Measurements from ENCODE around the gene MTAP.

Gene MTAP

DNA sequence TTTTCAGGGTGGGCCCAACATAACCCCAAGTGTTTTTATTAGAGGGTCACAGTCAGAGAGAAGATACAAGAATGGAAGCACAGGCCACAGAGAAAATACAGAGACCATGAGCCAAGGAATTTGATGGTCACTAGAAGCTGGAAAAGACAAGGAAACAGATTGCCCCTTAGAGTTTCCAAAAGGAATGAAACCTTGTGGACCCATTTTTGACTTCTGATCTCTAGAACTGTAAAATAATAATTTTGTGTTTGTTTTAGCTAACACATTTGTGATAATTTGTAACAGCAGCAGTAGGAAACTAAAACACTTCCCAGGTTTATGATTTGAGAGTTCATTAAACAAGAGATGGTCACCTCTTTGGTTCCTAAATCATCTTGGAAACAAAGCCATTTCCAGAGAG is 169.9 kb downstream of the MTAP start:
- no peak for DNase-seq

DNA sequence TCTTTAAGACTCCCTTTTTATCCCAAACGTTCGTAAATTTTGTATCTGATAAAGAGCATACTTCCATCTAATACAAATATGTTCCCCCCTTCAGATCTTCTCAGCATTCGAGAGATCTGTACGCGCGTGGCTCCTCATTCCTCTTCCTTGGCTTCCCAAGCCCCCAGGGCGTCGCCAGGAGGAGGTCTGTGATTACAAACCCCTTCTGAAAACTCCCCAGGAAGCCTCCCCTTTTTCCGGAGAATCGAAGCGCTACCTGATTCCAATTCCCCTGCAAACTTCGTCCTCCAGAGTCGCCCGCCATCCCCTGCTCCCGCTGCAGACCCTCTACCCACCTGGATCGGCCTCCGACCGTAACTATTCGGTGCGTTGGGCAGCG is 171.9 kb downstream of the MTAP start:
- DNase-seq = peak; percentile 31

DNA sequence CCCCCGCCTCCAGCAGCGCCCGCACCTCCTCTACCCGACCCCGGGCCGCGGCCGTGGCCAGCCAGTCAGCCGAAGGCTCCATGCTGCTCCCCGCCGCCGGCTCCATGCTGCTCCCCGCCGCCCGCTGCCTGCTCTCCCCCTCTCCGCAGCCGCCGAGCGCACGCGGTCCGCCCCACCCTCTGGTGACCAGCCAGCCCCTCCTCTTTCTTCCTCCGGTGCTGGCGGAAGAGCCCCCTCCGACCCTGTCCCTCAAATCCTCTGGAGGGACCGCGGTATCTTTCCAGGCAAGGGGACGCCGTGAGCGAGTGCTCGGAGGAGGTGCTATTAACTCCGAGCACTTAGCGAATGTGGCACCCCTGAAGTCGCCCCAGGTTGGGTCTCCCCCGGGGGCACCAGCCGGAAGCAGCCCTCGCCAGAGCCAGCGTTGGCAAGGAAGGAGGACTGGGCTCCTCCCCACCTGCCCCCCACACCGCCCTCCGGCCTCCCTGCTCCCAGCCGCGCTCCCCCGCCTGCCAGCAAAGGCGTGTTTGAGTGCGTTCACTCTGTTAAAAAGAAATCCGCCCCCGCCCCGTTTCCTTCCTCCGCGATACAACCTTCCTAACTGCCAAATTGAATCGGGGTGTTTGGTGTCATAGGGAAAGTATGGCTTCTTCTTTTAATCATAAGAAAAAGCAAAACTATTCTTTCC is 172.4 kb downstream of the MTAP start:
- DNase-seq = peak; percentile 71

DNA sequence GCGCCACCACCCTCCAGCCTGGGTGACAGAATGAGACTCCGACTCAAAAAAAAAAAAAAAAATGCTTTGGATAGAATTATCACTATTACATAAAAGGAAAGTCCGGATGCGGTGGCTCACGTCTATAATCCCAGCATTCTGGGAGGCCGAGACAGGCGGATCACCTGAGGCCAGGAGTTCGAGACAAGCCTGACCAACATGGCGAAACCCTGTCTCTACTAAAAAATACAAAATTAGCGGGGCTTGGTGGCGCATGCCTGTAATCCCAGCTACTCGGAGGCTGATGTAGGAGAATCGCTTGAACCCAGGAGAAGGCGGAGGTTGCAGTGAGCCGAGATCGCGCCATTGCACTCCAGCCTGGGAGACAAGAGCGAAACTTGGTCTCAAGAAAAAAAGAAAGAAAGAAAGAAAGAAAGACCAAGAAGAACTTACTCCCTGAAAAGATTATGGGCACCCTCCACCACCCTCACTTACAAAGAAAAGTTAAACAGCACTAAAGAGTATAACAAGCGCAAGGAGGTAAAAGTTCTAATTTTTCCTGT is 174.0 kb downstream of the MTAP start:
- DNase-seq = no peak

DNA sequence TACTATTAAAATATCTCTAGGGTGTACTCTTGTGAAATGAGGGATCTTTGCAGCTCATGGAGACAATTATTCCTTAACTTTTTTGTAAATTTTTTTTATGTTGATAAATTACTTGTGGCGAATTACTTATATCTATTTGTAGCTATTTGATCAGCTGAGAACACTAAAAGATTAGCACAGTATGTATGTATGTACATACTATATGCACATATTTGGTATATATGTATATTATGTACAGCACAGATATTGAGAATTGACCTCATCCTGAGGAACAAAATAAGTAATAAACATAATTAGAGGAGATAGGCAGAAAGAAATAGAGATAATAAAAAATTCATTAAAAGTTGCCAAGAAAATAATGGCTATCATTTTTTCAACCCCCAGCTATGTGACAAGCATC is 180.0 kb downstream of the MTAP start:
- DNase-seq = no peak

DNA sequence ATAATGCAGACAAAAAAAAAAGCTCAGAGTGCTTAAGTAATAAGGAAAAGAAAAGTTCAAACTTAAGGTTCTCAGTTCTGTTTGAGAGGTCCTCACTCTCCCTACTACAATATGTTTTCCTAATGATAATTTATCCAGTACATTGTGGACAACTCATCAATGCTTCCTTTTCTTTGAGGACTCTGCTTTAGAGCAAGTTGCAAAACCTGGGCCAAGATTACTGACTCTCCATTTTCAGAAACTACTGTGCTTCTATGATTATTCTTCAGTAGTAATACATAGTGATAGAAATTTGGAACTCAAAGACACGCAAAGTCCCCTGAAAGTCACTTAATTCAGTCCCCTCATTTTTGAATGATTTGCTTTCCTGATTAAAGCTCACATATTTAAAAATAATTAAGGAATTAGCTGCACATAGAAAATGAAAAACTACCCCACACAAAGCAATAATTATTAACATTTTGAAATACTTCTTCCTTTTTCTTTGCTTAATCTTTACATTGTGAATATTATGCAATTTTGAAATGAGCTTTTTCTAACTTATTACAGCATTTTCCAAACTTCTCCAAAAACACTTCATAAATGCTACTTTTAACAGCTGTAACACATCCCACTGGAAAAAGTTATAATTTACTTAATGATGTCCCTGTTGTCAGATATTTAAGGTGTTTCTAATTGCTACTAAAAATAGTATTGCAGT is 180.6 kb downstream of the MTAP start:
- DNase-seq = no peak

DNA sequence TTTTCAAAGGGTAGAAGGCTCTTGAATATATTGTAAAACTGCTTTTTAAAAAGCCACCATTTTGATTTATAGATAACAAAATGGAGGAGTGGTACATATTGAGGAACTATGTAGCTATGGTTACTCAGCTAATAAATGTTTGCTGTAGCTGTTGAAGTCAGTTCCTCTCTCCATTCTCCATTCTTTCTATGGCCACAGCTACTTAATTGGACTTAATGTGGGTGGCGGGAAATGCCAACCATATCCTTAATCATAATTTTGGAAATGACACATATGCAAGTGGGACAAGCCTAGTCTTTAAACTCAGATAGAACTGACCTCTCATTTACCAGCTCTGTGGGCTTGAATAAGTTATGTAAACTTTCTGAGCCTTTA is 181.1 kb downstream of the MTAP start:
- DNase-seq = no peak

DNA sequence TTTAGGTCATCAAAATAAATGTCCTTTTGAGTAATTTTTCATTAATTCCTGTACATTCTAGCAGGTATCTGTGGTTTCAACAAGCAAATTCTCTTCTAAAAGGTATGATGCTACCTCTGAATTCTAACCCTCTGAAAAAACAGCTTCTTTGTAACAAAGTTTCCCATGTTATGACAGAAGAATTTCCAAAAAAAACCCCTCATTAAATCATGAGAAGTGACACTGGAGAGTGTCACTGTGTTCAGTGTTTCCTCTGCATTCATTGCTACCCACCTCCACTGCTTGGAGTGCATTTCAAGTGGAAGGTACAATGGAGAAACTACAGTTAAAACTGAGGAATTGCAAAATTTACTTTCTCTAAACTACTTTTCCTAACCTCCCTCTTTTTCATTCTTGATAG is 181.7 kb downstream of the MTAP start:
- no peak for DNase-seq

DNA sequence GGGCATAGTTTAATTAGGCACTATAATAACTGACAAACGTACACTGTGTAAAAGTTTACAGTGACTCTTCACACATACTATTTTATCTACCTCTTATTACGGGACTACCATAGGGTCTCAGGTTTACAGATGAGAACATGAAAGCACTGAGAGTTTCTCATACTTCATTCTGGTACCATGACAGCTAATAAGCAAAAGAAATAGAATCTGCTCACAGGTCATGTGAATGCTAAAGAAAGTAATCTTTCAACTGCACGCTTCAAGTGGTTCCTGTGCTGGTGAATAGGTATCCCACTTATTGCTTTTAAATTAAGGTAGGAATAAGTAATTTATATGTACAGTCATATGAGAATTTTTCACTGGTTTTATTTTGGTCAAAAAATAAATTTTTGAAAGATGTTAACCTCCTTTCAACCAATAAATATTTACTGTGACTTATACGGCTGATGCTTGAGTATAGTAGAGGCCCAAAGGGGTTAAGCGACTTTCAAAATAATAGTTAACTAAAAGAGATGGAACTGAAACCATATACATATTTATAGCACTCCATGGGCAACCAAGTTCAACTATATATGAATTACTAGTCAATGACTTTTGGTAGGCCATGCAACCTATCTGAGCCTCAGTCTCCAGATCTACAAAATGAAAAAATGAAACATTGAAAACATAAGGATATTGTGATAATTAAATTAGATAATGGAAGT is 183.7 kb downstream of the MTAP start:
- no peak for DNase-seq
